H1 (cell line): ENCODE results near the gene INPP5E.

ENCODE experiments used
- HDAC6 ChIP-seq: IDR thresholded peaks from one replicate; pipeline ENCODE4 v1.7.1; 2012; ENCODE audit warnings: low read depth, mild to moderate bottlenecking, inconsistent platforms, low read length, moderate library complexity
- POLR2AphosphoS5 ChIP-seq: IDR thresholded peaks from 2 replicates; pipeline ENCODE4 v1.6.1; 2011; ENCODE audit warnings: low read depth, low read length
- SIX5 ChIP-seq: IDR thresholded peaks from 2 replicates; pipeline ENCODE4 v1.6.1; 2011; ENCODE audit warnings: mild to moderate bottlenecking, low read depth, low read length

DNA sequence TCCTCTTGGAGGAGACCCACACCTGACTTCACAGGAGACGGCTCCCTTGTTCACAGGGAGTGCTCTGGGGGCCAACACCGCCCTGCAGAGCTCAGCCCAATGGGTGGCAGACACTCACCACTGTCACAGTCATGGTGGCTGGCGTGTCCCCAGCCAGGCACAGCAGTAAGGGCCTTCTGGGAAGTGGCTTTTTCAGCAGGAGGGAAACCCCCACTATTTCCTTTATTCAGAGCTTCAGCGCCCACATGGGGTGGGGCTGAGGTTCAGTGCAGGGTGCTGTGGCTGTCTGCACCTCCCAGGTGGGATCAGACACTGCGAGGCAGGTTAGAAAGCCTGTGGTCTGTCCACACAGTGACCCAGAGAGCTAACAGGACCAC, 36.1 kb downstream of the INPP5E start:
- TF ChIP-seq POLR2AphosphoS5 (no peak), SIX5 (no peak), HDAC6 (no peak)
